Measurements from ENCODE around the gene EIF3J.

- TF ChIP-seq CTCF (IDR thresholded peaks at IDR 0.05) (no peak), JUN (CRISPR knock-in tag; IDR thresholded peaks at IDR 0.05) (no peak), TEAD1 (CRISPR knock-in tag; IDR thresholded peaks at IDR 0.05) (no peak), ZBTB21 (CRISPR knock-in tag; IDR thresholded peaks at IDR 0.05; ENCODE audit: borderline replicate concordance) (no peak), ZNF232 (CRISPR knock-in tag; IDR thresholded peaks at IDR 0.05) (no peak), ATF3 (CRISPR knock-in tag; conservative IDR thresholded peaks at IDR 0.05) (no peak), OVOL2 (CRISPR knock-in tag; IDR thresholded peaks at IDR 0.05; ENCODE audit: borderline replicate concordance) (no peak)
- TF ChIP-seq, protein P1, sequence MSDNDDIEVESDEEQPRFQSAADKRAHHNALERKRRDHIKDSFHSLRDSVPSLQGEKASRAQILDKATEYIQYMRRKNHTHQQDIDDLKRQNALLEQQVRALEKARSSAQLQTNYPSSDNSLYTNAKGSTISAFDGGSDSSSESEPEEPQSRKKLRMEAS (CRISPR knock-in tag; IDR thresholded peaks at IDR 0.05): no peak
- TF ChIP-seq, protein P2, sequence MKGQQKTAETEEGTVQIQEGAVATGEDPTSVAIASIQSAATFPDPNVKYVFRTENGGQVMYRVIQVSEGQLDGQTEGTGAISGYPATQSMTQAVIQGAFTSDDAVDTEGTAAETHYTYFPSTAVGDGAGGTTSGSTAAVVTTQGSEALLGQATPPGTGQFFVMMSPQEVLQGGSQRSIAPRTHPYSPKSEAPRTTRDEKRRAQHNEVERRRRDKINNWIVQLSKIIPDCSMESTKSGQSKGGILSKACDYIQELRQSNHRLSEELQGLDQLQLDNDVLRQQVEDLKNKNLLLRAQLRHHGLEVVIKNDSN (CRISPR knock-in tag; IDR thresholded peaks at IDR 0.05): no peak
Measured at GRCh38 chr15:44492040-44492439, 44.9 kb upstream of the EIF3J start.

Measured in WTC11 (cell line).